WI38 (cell line): ENCODE data around the gene CCDC89.
"Not testable (repeated sequence)": the region's sequence is repeated elsewhere in the genome, so short reads cannot be mapped to it uniquely, and the experiment has no call there.

Experiments
- H3K4me3 ChIP-seq: 2 replicates; pipeline ENCODE4 v1.5.1; 2011; ENCODE audit warnings: low read depth, mild to moderate bottlenecking, control low read depth, low read length
- CTCF ChIP-seq: IDR thresholded peaks from 2 replicates; pipeline ENCODE4 v1.5.1; 2012; ENCODE audit warnings: low read depth, mild to moderate bottlenecking, control low read depth, low read length

Gene CCDC89

GRCh38 chr11:85661972-85662664, 23.9 kb downstream of the CCDC89 start:
- peak overlapping the region; percentile 84 for H3K4me3 ChIP-seq
- no peak for TF ChIP-seq CTCF

- no peak for TF ChIP-seq CTCF
Observed at GRCh38 chr11:85658180-85658579, 27.8 kb downstream of the CCDC89 start.

GRCh38 chr11:85656777-85657176, 29.2 kb downstream of the CCDC89 start:
- no peak for TF ChIP-seq CTCF
- H3K4me3 ChIP-seq, result no peak overlapping the region

More at GRCh38 chr11:85658180-85658579, 27.8 kb downstream of the CCDC89 start:
- no peak overlapping the region for H3K4me3 ChIP-seq

- H3K4me3 ChIP-seq, result not testable (repeated sequence)
Observed at GRCh38 chr11:85654343-85654742, 31.7 kb downstream of the CCDC89 start.

GRCh38 chr11:85652786-85653447, 33.1 kb downstream of the CCDC89 start:
- H3K4me3 ChIP-seq, result no peak overlapping the region
- TF ChIP-seq CTCF, result no peak

GRCh38 chr11:85651118-85651517, 34.9 kb downstream of the CCDC89 start:
- TF ChIP-seq CTCF, result no peak
- no peak overlapping the region for H3K4me3 ChIP-seq

- no peak for TF ChIP-seq CTCF
- peak within 1 kb of the TSS; percentile 89 for H3K4me3 ChIP-seq
Observed at GRCh38 chr11:85647604-85648299, 38.2 kb downstream of the CCDC89 start, which contains the start of gene TMEM126A. TSS of gene TMEM126A (plus strand) at chr11:85647967. CDS start at chr11:85650256, 2,289 bp downstream.
